GM19023 (cell line): ENCODE results near the gene TBC1D1.

Source experiments
- ATAC-seq: cut with Tn5 transposase; IDR thresholded peaks from one replicate; pipeline ENCODE4 v1.9.1; 2021; ENCODE audit warnings: mild to moderate bottlenecking, moderate library complexity; ENCODE audit not compliant: unreplicated experiment

TBC1D1 gene

DNA sequence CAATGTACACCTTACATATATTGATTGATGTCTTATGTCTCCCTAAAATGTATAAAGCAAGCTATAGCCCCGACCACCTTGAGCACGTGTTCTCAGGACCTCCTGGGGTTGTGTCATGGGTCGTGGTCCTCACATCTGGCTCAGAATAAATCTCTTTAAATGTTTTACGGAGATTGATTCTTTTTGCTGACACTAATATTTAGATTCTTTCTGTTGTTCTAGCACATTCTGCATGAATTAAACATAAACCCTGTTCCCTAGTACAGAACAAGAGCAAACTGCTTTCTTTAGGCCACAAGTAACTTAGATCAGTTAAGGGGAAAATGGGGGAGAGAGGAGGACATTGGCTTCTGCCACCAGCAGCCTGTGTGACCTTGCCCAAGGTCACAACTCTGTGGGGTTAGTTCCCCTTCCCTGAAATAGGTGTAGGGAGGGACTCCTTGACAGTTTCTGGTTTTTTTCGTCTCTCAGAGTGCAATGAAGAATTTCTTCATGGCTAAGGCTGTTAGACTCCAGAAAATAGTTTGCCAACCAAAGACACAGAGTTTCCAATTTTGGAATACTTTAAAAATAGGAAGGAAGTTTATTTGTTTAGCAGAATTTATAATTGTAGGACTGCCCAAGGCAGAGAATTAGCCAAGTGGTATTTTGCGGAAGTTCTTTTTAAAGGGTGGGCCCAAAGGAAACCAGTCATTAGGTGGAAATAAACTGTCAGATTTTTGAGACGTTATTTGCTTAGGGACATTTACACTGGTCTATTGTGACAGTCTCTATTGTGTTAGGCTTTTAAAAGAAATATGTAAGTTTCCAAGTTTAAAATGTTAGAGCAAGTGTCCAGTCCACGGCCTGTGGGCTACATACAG lies 98.7 kb downstream of the TBC1D1 start:
- ATAC-seq: no peak

DNA sequence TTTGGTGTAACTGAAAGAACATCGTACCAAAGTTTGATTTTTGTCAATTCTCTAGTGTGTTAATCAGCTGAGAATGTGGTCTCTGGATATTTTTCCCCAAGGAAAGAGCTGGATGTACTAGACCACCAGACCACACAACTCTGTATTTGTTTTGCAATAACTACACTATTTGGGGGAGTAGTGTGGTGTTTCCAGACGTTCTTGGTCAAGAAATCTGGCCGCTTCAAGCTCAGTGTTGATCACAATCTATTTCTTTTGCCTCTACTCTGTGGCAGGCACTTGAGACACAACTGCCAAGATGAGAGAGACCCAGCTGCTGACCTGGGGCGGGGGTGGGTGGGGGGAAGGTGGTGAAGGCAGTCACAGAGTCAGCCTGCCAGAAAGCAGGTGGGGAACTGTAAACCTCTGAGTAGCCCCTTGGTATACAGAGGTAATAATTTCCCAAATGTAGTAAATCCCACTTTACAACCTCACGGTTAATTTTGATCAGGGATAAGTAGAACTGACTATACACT lies 99.9 kb downstream of the TBC1D1 start:
- no peak for ATAC-seq

DNA sequence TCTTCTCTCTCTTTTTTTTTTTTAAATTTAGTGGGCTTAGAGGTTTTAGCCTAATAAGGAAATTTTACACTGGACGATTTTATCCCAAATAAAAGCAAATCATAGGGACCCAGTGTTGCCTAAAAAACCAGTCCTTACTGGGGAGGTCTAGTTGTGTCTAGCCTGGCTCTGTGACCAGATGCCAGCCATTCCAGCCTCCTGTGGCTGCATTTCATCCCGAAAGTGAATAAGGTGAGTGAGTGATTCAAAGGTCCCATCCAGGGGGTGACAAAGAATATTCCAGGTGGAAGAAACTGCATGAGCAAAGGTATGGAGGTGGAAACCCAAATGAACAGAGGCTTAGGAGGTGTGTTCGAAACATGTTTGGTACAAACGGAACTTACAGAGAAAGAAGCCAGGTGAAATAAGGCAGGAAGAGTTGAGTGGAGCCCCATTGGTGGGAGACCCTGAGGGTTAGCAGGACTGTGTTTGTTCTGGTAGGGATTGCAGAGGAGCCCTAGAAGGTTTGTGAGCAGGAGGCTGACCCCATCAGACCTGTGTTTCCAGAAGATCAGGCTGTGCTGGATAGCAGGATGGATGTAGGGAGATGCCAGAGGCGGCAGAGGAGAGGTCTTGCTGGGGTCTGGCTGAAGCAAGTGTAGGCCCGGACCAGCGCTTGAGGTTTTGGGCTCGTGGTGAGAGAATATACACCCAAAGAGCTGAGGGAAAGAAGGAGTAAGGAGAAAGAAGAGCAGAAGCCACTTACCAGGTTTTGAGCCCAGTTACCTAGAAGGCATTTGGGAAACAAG lies 100.9 kb downstream of the TBC1D1 start:
- ATAC-seq: no peak

DNA sequence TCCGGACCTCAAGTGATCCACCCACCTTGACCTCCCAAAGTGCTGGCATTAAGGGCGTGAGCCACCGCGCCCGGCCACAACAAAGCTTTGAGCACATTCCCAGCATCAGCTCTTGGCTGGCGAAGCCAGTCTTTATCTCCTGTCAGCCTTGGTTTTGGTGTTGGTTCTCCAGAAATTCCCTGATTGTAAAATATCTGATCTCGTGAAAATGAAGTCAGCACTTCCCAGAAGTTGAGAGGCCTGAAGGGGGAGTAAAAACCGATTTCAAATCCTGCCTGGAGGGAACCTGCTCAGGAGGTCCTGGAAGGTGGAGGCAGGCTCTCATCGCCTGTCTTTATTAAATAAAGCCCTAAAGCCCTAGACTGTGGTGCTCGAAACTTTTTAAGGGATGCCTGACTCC lies 102.9 kb downstream of the TBC1D1 start:
- ATAC-seq: no peak

DNA sequence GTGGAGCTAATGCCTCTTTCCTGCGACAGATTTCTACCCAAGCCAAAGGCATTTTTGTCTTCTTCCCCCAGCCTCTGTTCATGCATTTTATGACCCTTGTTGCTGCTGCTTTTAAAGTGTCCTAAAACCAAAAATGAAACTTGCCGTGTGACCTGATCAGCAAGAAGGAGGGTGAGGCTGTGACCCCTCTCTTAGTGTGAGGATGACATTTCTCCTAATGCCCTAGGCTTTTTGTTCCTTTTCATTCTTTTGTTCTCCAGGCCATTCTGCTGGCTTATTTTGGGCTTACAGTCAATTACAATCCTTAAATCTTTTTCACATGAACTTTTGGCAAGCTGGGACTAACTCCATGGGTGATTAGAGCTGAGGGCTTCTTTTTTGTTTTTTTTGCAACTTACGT lies 103.7 kb downstream of the TBC1D1 start:
- peak; percentile 78 for ATAC-seq

DNA sequence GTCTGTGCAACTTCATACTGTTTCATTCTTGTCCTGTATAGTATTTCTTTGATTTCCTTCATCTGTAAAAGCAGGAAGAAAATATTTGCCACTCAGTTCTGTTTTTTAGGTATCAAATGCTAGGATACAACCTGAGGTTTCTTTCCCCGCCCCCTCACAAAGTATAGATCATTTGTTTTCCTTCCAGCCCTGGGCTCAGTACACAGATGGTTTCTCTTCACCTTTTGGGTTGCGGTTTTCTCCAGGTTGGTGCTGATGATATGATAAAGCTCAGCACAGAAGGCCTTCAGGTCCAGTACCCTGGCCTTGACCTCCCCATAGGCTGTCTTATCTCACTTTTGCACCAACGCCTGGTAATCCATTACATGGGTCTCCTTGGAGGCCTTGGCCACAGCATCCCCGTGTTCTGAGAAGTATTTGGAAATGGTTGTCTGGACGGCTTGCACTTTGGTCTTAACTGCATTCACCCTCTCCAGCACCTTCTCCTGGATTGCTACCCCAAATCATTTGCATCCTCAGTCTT lies 104.5 kb downstream of the TBC1D1 start:
- ATAC-seq: no peak

DNA sequence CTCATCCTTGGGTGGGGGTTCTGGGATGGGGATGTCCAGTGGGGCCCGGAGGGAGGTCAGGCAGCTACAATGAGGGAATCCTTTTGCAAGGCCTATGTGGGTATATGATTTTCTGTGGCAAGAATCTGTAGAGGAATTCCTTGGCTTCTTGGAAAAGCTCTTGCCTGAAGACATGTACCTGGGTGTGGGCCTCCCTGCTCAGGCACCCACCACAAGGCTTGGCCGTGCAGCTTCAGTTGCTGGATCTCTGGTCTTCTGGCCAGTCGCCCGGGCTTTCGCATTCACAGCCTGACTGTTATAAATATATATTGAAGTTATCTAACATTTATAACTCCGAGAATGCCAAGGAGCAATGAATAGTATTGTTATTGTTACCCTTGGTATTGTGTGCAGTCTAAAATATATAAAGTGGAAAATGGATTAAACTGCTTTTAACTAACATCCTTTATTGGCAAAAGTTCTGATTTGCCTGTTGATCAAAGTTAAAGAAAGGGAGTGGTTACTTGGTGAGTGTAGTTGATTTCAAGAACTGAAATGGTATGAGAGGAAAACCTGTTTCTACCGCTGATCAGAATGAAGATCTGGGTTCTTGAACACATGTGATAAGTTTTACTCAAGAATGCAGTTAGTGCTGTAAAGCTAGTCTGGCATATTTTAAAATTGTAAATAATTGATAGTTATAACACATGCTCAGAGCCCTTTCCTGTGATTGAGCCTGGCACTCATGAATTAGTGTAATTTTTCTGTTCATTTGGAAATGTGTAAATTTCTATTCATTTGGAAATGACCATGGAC lies 105.3 kb downstream of the TBC1D1 start:
- ATAC-seq: no peak

DNA sequence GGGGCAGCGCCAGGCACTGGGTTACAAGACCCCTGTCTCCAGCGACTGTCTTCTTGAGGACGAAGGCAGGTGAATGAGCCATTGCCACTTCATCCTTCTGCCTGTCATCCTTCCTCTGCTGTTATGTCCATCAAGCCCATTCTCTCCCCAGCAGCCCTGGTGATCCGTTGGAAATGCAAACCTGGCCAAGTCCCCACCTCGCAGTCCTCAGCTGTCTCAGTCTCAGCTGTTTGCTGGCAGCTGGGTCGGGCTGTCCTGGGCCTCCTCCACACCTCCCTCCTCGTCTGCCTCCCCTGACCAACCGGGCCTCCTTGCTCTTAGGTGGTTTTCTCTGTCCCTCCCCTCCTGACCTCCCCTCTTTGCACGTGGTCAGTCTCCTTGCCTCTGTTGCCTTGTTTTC lies 107.3 kb downstream of the TBC1D1 start:
- no peak for ATAC-seq

DNA sequence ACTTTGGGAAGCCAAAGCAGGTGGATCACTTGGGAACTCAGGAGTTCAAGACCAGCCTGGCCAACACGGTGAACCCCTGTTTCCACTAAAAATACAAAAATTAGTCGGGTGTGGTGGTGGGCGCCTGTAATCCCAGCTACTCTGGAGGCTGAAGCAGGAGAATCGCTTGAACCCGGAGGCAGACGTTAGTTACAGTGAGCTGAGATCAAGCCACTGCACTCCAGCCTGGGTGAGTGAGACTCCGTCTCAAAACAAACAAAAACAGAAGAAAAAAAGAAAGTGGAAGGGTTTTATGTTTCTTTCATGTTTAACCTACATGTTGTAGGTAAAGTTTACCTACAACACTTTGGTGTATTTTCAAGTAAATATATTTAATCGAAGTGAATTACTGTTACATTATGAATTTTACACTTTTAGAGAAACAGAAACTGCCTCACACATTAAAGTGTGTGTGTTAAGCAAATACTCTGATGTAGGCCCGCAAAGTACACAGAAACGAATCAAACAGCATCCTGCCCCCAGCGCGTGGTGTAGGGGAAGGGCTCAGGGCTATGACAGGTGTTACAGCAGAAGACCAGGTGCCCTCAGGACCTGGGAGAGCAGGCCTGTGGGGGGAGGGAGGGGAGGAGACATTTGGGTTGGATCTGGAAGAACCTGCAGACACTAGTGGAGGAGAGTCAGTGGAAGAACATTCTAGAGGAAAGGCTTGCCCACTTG lies 108.3 kb downstream of the TBC1D1 start:
- no peak for ATAC-seq

DNA sequence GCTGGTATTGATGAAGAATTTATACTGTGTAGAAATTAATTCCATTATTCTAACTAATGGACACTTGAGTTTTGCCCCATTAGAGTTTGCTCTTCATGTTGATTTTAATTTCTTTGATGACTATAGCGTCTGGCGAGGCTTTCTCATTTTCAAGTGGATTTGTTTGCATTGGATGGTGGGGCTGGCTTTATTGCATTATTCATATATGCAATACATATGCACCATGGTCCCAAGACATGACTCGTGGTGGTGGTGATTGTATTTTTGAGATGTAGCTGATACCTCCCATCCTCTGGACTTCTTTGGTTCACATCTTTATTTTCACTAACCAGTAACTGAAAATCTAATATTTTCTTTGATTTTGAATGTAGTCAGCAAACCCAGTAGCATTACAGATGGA lies 109.1 kb downstream of the TBC1D1 start:
- ATAC-seq: no peak

DNA sequence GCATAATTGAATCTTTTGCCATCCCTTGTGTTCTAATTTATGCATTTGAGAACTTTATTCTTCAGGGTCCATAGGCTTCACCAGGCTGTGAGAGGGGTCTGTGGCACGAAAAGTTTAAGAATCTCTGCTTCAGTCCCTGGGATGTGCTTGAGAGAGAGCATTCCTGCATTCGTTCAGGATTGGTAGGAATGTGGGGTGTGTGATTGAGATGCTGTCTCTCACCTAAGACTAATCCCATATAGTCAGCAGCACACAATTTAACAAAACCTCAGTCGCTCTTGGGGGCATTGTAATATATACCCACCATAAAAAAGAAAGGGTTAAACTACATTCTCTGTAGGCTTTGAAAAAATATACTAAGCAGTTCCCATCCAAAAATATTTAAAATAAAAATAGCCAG lies 111.0 kb downstream of the TBC1D1 start:
- ATAC-seq: no peak

DNA sequence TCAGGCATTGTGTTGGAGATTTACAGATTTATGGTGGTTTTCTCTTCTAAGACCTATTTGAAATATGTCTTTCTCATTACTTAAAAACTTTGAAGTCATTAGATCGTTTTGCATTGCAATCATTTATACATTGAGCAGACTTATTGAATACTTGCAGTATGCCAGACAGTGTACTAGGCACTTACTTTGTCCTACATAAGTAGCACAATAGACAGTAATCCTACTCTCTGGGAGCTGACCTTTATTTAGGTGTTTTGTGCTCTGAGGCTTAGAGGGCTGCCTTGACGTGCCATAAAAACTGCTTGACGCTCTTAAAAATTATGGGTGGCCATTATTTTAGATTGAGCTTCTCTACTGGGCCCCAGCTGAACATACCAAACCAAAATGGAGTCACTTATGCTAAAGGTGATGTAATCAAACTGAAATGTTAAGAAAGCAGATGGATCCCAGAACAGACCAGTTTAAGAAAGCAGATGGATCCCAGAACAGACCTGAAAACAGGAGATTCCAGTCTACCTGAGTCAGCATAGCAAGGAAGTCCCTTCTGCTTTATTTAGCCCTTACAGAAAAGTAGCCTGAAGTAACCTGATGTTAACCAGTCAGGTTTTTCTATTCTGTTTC lies 111.7 kb downstream of the TBC1D1 start:
- no peak for ATAC-seq

DNA sequence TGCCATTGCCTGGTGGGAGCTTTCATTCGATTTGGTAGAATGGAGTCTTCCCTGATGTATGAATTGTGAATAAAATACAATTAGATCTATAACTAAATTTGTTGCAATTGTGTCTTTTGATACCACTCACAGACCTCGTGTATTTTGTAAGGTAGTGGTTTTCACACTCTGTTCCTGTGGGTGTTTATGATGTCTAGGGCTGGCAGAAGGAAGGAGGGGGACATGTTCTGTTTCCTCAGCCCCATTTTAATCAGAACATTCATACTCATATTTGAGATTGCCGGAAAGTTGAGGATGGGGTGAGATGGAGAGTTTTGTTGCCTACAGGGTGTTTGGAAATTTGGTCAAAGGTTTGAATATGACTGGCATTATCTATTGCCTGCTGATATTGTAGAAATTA lies 112.2 kb downstream of the TBC1D1 start:
- ATAC-seq: no peak

DNA sequence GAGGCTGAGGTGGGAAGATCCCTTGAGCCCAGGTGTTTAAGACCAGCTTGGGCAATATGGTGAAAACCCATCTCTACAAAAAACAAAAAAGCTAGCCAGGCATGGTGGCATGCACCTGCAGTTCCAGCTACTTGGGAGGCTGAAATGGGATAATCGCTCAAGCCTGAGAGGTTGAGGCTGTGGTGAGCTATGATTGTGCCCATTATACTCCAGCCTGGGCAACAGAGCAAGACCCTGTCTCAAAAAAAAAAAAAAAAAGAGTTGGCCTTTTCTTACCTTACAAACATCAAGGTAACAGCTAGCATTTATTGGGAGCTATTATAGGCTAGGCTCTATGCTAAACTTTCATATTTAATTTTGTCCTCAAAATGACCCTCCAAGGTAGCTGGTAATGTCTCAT lies 112.7 kb downstream of the TBC1D1 start:
- no peak for ATAC-seq

DNA sequence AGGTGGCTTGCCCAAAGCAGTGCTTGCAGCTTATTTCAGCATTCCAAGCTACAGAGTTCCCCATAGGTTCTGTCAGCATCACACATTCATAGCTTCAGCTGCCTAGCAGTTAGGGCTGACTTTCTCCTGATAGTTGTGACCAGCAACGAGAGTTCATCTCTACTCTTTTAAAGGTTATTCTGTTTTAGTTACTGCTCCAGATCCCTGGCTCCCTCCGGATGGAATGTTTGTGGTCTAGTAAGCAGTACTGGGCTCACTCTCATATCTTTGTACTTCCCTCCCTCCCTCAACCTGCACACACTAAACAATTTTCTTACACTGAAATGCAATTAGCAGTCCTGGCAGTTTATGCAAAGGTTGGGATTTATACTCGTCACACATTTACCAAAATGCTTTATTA lies 113.2 kb downstream of the TBC1D1 start:
- ATAC-seq: no peak

DNA sequence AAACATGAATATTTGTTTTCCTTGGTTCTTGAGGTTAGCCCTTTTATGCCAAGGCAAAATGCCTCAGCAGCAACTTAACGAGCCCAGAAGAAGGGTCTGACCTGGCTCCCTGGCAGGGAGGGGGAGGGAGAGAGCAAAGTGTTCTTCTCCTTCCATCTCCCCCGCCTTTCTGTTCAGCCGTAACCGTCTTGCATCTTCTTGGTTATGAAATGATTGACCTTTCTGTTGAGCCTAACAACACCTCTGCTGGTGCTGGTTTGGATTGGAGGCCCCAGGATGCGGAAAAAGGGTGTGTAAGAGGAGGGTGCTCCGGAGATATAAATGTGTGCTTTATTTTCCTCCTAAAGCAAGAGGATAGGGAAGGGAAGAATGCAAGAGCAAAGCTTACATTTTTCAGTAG lies 114.0 kb downstream of the TBC1D1 start:
- ATAC-seq: no peak

DNA sequence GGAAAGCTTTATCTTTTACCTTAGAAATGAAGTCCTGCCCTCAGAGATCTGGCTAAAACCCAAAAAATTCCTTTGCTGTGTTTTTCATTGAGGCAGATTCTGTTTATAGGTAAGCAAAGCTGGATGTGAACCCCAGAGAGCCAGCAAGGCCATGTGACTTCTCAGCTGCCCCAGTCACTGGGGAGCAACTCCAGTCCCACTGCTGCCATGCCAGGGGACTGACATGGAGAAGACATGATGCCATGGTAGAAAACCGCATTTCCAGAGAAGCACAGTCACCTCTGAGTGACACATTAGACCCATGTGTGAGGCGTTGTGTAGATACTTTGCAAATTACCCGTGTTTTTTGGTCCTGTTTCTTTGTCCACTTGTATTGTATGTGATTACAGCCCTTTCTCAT lies 114.8 kb downstream of the TBC1D1 start:
- ATAC-seq: no peak

DNA sequence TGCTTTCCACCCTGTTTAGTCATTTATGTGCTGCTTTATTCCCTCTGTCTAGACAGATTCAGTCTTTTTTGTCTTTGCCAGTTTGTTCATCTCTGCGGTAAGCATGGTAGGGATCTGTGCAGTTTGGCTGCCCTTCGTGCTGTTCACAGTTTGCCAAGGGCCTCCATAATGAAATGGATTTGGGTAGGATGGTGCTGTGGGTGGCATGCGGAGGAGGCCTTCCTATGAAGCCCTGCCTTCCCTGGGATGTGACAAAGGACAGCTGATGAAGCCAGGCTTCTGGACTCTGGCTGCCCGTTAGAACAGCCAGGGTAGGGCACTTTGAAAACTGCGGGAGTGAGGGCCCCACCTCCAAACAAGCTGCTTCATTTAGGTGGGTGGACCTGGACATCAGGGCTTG lies 116.8 kb downstream of the TBC1D1 start:
- ATAC-seq: no peak

DNA sequence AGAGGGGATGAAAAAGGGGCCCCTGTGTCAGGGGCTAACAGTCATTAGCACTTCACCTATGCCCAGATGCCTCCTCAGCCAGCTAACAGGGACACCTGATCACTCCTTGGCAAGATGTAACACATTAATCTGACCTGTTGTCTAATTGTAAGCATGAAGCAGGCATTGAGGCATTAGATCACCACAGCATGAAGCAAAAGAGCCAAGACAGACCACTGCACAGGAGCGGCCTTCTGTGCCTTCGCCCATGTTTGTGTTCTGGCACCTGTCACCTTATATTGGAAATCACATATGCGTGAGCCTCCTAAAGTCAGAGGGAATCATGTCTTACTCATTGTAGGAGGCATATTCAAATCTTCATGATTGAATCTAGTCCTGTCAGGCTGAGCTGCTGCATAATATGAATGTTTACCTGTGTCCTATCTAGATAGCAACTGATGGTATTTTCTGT lies 117.7 kb downstream of the TBC1D1 start:
- ATAC-seq: no peak

DNA sequence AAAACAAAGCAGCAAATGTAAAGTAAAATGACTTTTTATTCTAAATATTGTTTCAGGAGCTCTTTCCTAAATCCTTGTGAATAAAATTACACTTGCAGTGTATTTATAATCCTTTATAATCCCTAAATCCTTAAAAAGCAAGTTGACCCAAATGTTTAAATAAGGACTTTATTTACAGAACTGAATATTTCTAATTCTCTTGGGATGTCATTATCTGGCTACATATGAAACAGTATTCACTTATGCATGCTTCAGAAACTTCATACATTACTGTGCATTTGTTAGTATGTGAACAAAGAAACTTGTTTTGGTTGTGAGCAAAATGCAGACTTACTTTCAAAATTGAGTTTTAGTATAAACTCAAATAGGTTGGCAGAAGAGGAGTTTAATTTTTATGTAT lies 118.5 kb downstream of the TBC1D1 start:
- ATAC-seq: no peak
